KG1 (cell line): Measurements from ENCODE around the gene CYFIP2.
"Not testable (repeated sequence)": the region's sequence is repeated elsewhere in the genome, so short reads cannot be mapped to it uniquely, and the experiment has no call there.

ENCODE experiments used
- DNase-seq: peaks from one replicate; lab custom pipeline; 2025; lab: John Stamatoyannopoulos, UW

Gene CYFIP2

GRCh38 chr5:157390551-157391297 lies 124.8 kb downstream of the CYFIP2 start:
- no peak for DNase-seq

- no peak for DNase-seq
Observed at GRCh38 chr5:157398305-157398704, 132.4 kb downstream of the CYFIP2 start.

GRCh38 chr5:157400741-157401495 lies 135.0 kb downstream of the CYFIP2 start:
- no peak for DNase-seq

- DNase-seq, result no peak
Observed at GRCh38 chr5:157415838-157416237, 149.9 kb downstream of the CYFIP2 start.

- DNase-seq, result not testable (repeated sequence)
Observed at GRCh38 chr5:157419521-157419920, 153.6 kb downstream of the CYFIP2 start.

- DNase-seq, result not testable (repeated sequence)
Observed at GRCh38 chr5:157429920-157430319, 164.0 kb downstream of the CYFIP2 start.

GRCh38 chr5:157431544-157432200 lies 165.7 kb downstream of the CYFIP2 start:
- peak; percentile 40 for DNase-seq

- DNase-seq, result no peak
Observed at GRCh38 chr5:157434096-157434495, 168.2 kb downstream of the CYFIP2 start.

- DNase-seq, result no peak
Observed at GRCh38 chr5:157443041-157443549, 177.2 kb downstream of the CYFIP2 start.

GRCh38 chr5:157444224-157444623 lies 178.3 kb downstream of the CYFIP2 start:
- DNase-seq, result no peak
